ENCODE measurements around the gene GAS2L1.

GAS2L1 gene

GRCh38 chr22:29263791-29264276, 42.6 kb upstream of the GAS2L1 start:
- H3K4me2 ChIP-seq (ENCODE audit: low read depth, low read length, poor library complexity, severe bottlenecking) = no peak overlapping the region
- H4K20me1 ChIP-seq (ENCODE audit: low read depth, low read length) = no peaks in the 10 kb centered on the region
- no peak overlapping the region for H3K27ac ChIP-seq (ENCODE audit: low read depth, low read length)
- no peaks in the 10 kb centered on the region for H3K9me3 ChIP-seq (ENCODE audit: insufficient read depth, low read length)
- no peaks in the 10 kb centered on the region for H3K27me3 ChIP-seq (ENCODE audit: low read length)
- H3F3A ChIP-seq (ENCODE audit: insufficient read depth) = no peaks in the 10 kb centered on the region
- no peak for TF ChIP-seq CTCF (IDR thresholded peaks at IDR 0.05; ENCODE audit: insufficient read depth, low read length, poor library complexity, severe bottlenecking)
- no peak for TF ChIP-seq EZH2phosphoT487 (conservative IDR thresholded peaks at IDR 0.05; ENCODE audit: low read length)
- H3K9me2 ChIP-seq (replicated peaks; ENCODE audit: insufficient read depth, low read length) = no peaks in the 10 kb centered on the region
- no peak overlapping the region for H3K9ac ChIP-seq (ENCODE audit: low read length)
- no peak overlapping the region for H3K4me3 ChIP-seq (ENCODE audit: insufficient read depth, low read length, poor library complexity, severe bottlenecking)
- H3K36me3 ChIP-seq (ENCODE audit: low read length) = no peaks in the 10 kb centered on the region
- peaks cover 21% of the 10 kb centered on the region for H3K79me2 ChIP-seq (ENCODE audit: insufficient read depth, low read length)
- H2AFZ ChIP-seq (ENCODE audit: low read depth, low read length, severe bottlenecking) = no peak overlapping the region

GRCh38 chr22:29265305-29265704, 41.1 kb upstream of the GAS2L1 start:
- Histone ChIP-seq H3K9me2 (replicated peaks; ENCODE audit: insufficient read depth, low read length) (no peaks in the 10 kb centered on the region), H3K4me3 (ENCODE audit: insufficient read depth, low read length, poor library complexity, severe bottlenecking) (no peak overlapping the region), H3K4me2 (ENCODE audit: low read depth, low read length, poor library complexity, severe bottlenecking) (no peak overlapping the region), H3F3A (ENCODE audit: insufficient read depth) (no peaks in the 10 kb centered on the region), H3K9ac (ENCODE audit: low read length) (no peak overlapping the region), H3K36me3 (ENCODE audit: low read length) (0 out of 2 replicates have a peak, but pooled peaks cover 5% of the 10 kb centered on the region), H4K20me1 (ENCODE audit: low read depth, low read length) (peaks cover 12% of the 10 kb centered on the region), H3K27me3 (ENCODE audit: low read length) (no peaks in the 10 kb centered on the region), H3K79me2 (ENCODE audit: insufficient read depth, low read length) (peaks cover 35% of the 10 kb centered on the region), H3K9me3 (ENCODE audit: insufficient read depth, low read length) (no peaks in the 10 kb centered on the region), H2AFZ (ENCODE audit: low read depth, low read length, severe bottlenecking) (no peak overlapping the region), H3K27ac (ENCODE audit: low read depth, low read length) (no peak overlapping the region)
- no peak for TF ChIP-seq EZH2phosphoT487 (conservative IDR thresholded peaks at IDR 0.05; ENCODE audit: low read length)
- TF ChIP-seq CTCF (IDR thresholded peaks at IDR 0.05; ENCODE audit: insufficient read depth, low read length, poor library complexity, severe bottlenecking) = no peak

GRCh38 chr22:29265929-29266328, 40.5 kb upstream of the GAS2L1 start:
- no peaks in the 10 kb centered on the region for H3K27me3 ChIP-seq (ENCODE audit: low read length)
- no peak overlapping the region for H2AFZ ChIP-seq (ENCODE audit: low read depth, low read length, severe bottlenecking)
- TF ChIP-seq CTCF (IDR thresholded peaks at IDR 0.05; ENCODE audit: insufficient read depth, low read length, poor library complexity, severe bottlenecking) (no peak), EZH2phosphoT487 (conservative IDR thresholded peaks at IDR 0.05; ENCODE audit: low read length) (no peak)
- H3K9me3 ChIP-seq (ENCODE audit: insufficient read depth, low read length) = no peaks in the 10 kb centered on the region
- no peaks in the 10 kb centered on the region for H3K9me2 ChIP-seq (replicated peaks; ENCODE audit: insufficient read depth, low read length)
- no peak overlapping the region for H3K9ac ChIP-seq (ENCODE audit: low read length)
- no peak overlapping the region for H3K27ac ChIP-seq (ENCODE audit: low read depth, low read length)
- peaks cover 42% of the 10 kb centered on the region for H3K79me2 ChIP-seq (ENCODE audit: insufficient read depth, low read length)
- H3K36me3 ChIP-seq (ENCODE audit: low read length) = 0 out of 2 replicates have a peak, but pooled peaks cover 9% of the 10 kb centered on the region
- peak overlapping the region; percentile 95 for H3K4me2 ChIP-seq (ENCODE audit: low read depth, low read length, poor library complexity, severe bottlenecking)
- peaks cover 19% of the 10 kb centered on the region for H4K20me1 ChIP-seq (ENCODE audit: low read depth, low read length)
- no peaks in the 10 kb centered on the region for H3F3A ChIP-seq (ENCODE audit: insufficient read depth)
- no peak overlapping the region for H3K4me3 ChIP-seq (ENCODE audit: insufficient read depth, low read length, poor library complexity, severe bottlenecking)

All from SU-DHL-6 (cell line).